ENCODE measurements around the gene PHF21B.
"Not testable (repeated sequence)": the region's sequence is repeated elsewhere in the genome, so short reads cannot be mapped to it uniquely, and the experiment has no call there.

Gene PHF21B

GRCh38 chr22:44860311-44860710 lies 149.5 kb downstream of the PHF21B start:
- H3K27me3 ChIP-seq (ENCODE audit: insufficient read depth, poor library complexity, severe bottlenecking), result no peaks in the 10 kb centered on the region

GRCh38 chr22:44859641-44860040 lies 150.2 kb downstream of the PHF21B start:
- no peaks in the 10 kb centered on the region for H3K27me3 ChIP-seq (ENCODE audit: insufficient read depth, poor library complexity, severe bottlenecking)
- H3K27ac ChIP-seq (ENCODE audit: poor library complexity, severe bottlenecking), result peak overlapping the region; percentile 80
- no peak for ATAC-seq (ENCODE audit: low read depth)

More at GRCh38 chr22:44860311-44860710, 149.5 kb downstream of the PHF21B start:
- Histone ChIP-seq H3K4me3 (ENCODE audit: severe bottlenecking) (no peak overlapping the region), H3K4me1 (ENCODE audit: insufficient read depth, poor library complexity, severe bottlenecking) (peaks cover 9% of the 10 kb centered on the region), H3K9me3 (ENCODE audit: severe bottlenecking) (no peaks in the 10 kb centered on the region), H3K27ac (ENCODE audit: poor library complexity, severe bottlenecking) (no peak overlapping the region), H3K36me3 (ENCODE audit: low read depth) (no peaks in the 10 kb centered on the region)
- DNase-seq (ENCODE audit: low spot score) (no peak), ATAC-seq (ENCODE audit: low read depth) (no peak)
- no peak for TF ChIP-seq CTCF (IDR thresholded peaks at IDR 0.05; ENCODE audit: poor library complexity, severe bottlenecking)

DNA sequence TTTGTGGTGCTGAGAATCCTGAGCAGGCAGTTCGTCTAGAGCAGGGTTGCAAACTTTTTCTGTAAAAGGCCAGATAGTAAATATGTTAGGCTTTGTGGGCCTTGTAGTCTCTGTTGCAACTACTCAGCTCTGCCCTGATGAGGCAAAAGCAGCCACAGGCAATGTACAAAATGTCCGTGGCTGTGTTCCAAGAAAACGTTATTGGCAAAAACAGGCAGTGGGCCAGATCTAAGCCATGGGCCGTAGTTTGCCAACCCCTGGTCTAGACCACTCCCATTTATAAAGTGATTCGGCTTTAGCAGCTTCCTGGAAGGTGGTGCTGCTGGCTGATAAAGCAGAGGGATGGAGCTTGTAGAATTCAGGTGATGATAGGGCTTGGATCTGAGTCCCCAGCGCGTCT lies 151.0 kb downstream of the PHF21B start:
- H3K27ac ChIP-seq (ENCODE audit: poor library complexity, severe bottlenecking), result peak overlapping the region; percentile 80
- DNase-seq (ENCODE audit: low spot score), result peak; percentile 10
- not testable (repeated sequence) for H3K4me3 ChIP-seq (ENCODE audit: severe bottlenecking); H3K27me3 ChIP-seq (ENCODE audit: insufficient read depth, poor library complexity, severe bottlenecking); H3K4me1 ChIP-seq (ENCODE audit: insufficient read depth, poor library complexity, severe bottlenecking); H3K36me3 ChIP-seq (ENCODE audit: low read depth); H3K9me3 ChIP-seq (ENCODE audit: severe bottlenecking)
- ATAC-seq (ENCODE audit: low read depth), result peak; percentile 67

More at GRCh38 chr22:44859641-44860040, 150.2 kb downstream of the PHF21B start:
- Histone ChIP-seq H3K36me3 (ENCODE audit: low read depth) (no peaks in the 10 kb centered on the region), H3K9me3 (ENCODE audit: severe bottlenecking) (no peaks in the 10 kb centered on the region), H3K4me3 (ENCODE audit: severe bottlenecking) (no peak overlapping the region), H3K4me1 (ENCODE audit: insufficient read depth, poor library complexity, severe bottlenecking) (peaks cover 9% of the 10 kb centered on the region)
- DNase-seq (ENCODE audit: low spot score), result peak; percentile 41
- TF ChIP-seq CTCF (IDR thresholded peaks at IDR 0.05; ENCODE audit: poor library complexity, severe bottlenecking), result no peak

DNA sequence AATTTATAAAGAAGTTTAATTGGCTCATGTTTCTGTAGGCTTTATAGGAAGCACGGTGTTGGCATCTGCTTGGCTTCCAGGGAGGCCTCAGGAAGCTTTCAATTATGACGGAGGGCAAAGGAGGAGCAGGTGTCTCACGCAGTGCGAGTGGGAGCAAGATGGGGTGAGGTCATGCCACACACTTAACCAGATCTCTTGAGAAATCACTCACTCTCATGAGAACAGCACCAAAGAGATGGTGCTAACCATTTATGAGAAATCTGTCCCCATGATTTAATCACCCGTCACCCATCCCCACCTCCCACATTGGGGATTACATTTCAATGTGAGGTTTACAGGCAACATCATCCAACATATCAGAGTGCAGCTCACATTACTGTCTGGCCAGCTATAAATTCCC lies 153.9 kb downstream of the PHF21B start:
- ATAC-seq (ENCODE audit: low read depth), result no peak
- no peaks in the 10 kb centered on the region for H3K27me3 ChIP-seq (ENCODE audit: insufficient read depth, poor library complexity, severe bottlenecking)
- H3K4me1 ChIP-seq (ENCODE audit: insufficient read depth, poor library complexity, severe bottlenecking), result peaks cover 11% of the 10 kb centered on the region
- no peak overlapping the region for H3K27ac ChIP-seq (ENCODE audit: poor library complexity, severe bottlenecking)
- no peak overlapping the region for H3K4me3 ChIP-seq (ENCODE audit: severe bottlenecking)
- no peak for DNase-seq (ENCODE audit: low spot score)
- H3K36me3 ChIP-seq (ENCODE audit: low read depth), result no peaks in the 10 kb centered on the region
- no peak for TF ChIP-seq CTCF (IDR thresholded peaks at IDR 0.05; ENCODE audit: poor library complexity, severe bottlenecking)
- no peaks in the 10 kb centered on the region for H3K9me3 ChIP-seq (ENCODE audit: severe bottlenecking)

DNA sequence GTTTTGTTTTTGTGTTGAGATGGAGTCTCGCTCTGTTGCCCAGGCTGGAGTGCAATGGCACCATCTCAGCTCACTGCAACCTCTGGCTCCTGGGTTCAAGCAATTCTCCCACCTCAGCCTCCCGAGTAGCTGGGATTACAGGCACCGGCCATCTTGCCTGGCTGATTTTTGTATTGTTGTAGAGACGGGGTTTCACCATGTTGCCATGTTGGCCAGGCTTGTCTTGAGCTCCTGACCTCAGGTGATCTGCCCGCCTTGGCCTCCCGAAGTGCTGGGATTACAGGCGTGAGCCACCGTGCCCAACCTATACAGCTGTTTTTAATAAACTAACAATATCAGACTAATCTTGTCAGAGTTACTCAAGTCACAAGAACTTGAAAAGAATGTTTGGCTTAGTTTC lies 155.2 kb downstream of the PHF21B start:
- H3K9me3 ChIP-seq (ENCODE audit: severe bottlenecking); DNase-seq (ENCODE audit: low spot score); H3K36me3 ChIP-seq (ENCODE audit: low read depth); H3K4me3 ChIP-seq (ENCODE audit: severe bottlenecking); ATAC-seq (ENCODE audit: low read depth); H3K27me3 ChIP-seq (ENCODE audit: insufficient read depth, poor library complexity, severe bottlenecking): not testable (repeated sequence)
- H3K27ac ChIP-seq (ENCODE audit: poor library complexity, severe bottlenecking), result peak overlapping the region; percentile 66
- H3K4me1 ChIP-seq (ENCODE audit: insufficient read depth, poor library complexity, severe bottlenecking), result peaks cover 11% of the 10 kb centered on the region

- Histone ChIP-seq H3K27ac (ENCODE audit: poor library complexity, severe bottlenecking) (no peak overlapping the region), H3K9me3 (ENCODE audit: severe bottlenecking) (no peaks in the 10 kb centered on the region), H3K4me1 (ENCODE audit: insufficient read depth, poor library complexity, severe bottlenecking) (peaks cover 4% of the 10 kb centered on the region), H3K27me3 (ENCODE audit: insufficient read depth, poor library complexity, severe bottlenecking) (no peaks in the 10 kb centered on the region), H3K36me3 (ENCODE audit: low read depth) (0 out of 2 replicates have a peak, but pooled peaks cover 2% of the 10 kb centered on the region), H3K4me3 (ENCODE audit: severe bottlenecking) (no peak overlapping the region)
- ATAC-seq (ENCODE audit: low read depth) (no peak), DNase-seq (ENCODE audit: low spot score) (no peak)
- no peak for TF ChIP-seq CTCF (IDR thresholded peaks at IDR 0.05; ENCODE audit: poor library complexity, severe bottlenecking)
Measured at GRCh38 chr22:44850946-44851345, 158.9 kb downstream of the PHF21B start.
